Measurements from ENCODE around the gene PCDH19.

Gene PCDH19

DNA sequence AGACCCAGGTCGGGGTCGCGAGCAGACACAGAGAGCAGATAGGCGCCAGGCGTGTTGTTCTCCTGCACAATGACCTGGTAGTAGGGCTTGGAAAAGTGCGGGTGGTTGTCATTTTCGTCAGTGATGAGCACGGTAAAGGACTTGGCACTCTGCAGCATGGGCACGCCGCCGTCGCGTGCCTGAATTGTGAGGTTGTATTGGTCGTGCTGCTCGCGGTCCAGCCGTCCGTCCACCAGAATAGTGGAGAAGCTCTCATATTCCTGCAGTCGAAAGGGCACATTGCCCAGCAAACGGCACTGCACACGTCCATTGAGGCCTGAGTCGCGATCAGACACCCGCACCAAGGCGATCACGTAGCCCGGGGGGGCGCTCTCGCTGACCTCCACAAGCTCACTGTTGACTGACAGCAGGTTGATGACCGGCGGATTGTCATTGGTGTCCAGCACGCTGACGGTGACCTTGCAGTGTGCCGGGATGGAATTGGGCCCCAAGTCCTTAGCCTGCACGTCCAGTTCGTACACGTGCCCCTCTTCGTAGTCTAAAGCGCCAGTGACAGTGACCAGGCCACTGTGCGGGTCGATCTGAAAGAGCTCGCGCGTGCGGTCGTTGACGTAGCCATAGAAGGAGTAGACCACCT lies 2.8 kb downstream of the PCDH19 start:
- no peak for DNase-seq (ENCODE audit: low spot score)

DNA sequence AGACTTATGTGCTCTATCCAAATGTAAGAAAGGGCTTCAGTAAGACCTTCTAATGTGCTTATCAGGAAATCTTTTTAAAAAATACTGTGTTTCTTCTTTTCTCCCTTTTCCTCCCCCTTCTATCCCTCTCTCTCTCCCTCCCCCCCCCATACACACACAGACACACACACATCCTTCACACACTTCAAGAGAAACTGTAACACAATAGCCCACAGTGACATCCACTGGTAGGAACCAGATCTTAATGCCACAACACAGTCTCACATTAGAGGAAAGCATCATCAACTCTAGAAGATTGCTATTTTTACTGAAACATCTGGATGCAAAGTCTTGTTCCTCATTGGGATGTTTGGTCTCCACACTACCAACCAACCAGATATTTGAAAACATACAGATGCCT lies 4.6 kb downstream of the PCDH19 start:
- no peak for DNase-seq (ENCODE audit: low spot score)

DNA sequence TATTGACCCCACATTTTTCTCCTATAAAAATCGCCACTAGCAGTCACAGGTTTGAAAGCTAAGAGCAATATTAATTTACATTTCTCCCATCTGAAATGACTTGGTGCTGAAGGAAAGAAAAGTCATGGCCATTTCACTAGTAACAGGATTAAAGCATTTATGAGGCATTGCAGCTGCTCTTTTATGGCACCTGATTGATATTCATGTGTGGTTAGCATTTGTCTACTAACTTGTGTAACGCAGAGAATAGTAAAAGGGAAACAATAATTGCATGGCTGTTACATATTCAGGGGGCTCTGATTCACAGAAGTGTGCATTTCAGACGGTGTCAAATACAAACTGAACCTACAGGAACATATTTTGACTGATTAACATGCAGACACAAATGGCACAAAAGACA lies 5.2 kb downstream of the PCDH19 start:
- no peak for DNase-seq (ENCODE audit: low spot score)

DNA sequence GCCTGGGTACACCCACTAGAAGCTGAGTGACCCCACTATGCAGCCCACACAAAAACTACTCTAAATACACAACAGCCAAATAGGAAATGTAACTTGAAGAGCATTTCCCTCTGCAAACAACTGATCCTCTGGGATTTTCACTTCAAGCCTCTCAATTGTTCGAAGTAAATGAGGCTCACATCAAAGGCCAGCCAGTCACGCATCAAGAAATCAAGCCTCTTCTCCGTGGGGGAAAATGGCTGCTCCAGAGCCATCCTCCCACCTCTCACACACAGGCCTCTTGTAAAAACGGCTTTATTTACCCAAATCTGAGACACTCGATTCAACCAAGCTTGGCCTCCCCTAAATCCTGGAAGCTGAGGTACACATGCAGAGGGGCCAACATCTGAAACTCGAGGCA lies 14.3 kb downstream of the PCDH19 start:
- no peak for DNase-seq (ENCODE audit: low spot score)

DNA sequence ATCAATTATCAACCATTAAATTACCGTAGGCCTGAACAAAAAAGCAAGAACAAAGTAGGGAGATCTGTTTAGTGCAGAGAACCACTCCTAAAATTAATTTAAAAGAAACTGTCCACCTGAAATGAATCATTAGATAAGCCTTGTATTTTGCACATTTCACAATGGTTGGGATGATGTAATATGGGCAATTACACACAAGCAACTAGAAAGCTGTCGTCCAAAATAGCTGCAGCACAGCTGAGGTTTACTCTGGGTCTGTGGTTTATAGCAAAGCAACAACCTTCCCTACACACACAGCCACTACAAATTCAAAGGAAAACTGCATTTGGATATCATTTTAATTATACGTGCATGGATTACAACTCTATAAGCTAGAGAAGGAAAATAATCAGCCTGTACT lies 28.5 kb downstream of the PCDH19 start:
- no peak for DNase-seq (ENCODE audit: low spot score)

DNA sequence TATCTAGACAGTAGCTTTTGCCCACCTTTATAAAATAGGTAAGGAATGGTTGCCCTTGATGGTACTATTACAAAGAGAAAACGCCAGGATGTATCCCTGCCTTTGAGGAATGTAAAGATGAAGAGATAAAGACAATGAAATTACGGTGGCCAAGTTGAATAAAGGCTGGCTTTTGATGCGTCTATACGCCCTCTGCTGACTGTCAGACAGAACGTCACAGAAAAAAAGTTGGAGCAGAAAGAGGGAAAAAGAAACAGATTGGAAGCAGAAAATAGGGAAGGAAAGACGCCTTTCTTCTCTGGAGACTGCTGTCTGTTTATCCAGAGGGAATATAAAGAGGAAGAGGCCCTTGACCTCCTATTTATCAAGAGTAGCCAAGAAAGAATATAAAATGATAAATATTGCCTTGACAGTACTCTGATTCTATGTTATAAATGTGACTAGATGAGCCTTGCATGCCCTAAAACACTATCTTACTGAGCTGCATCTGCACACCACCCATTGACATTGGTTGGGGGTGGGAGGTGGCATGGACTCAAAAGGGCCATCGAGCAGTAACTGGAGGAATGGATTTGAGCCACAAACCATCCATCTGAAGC lies 30.6 kb downstream of the PCDH19 start:
- DNase-seq (ENCODE audit: low spot score): peak; percentile 19

DNA sequence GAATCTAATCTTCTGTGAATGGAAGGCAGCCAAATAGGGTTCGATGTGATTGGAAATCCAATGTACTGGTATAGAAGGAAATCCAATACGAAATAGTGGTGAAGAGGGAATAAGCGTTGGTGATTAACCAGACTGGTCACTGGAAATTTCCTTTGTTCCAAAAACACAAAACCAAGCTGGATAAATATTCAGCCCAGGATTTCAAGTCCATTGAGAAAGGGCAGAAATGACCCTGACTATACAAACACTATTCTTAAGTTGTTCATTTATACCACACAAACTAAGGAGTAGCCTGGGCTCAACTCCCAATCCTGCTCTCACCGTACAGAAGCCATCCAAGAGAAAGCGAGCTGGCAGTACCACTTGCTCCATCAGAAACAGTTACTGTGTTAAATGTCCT lies 32.2 kb downstream of the PCDH19 start:
- DNase-seq (ENCODE audit: low spot score): no peak

DNA sequence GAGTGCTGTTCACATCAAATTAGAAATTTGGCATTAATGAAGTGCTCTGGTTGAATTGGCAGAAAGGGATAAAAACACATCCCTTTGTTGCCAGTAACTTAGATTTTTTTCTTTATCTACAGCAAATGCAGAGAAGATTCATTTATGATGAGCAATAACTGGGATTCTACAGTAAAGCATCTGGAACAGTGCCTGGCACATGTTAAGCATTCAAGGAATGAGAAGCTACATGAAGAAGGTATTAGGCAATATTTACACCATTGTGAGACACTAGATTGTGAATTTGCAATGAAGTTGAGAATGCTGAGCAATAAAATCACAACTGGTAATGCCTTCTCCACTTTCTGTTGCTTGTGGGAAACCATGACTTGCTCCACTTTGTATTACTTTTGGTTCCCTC lies 33.5 kb downstream of the PCDH19 start:
- no peak for DNase-seq (ENCODE audit: low spot score)

DNA sequence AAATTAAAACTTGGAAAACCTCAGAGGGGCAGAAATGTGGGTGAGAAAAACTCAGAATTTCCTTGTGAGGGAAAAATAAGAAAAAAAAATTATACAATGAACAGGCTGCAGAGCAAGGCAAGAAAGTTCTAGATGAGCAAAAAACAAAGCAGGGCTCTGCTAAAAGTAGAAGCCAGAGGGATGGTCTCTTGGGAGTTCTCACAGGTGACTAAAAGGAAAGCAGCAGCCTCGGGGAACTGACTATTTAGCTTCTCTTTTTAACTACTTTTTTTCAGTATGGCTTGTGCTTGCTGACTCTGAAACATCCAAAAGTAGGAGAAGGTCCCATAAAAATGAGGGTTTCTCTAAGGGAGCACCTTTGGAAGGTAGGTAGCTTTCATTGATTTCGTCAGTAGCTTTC lies 36.4 kb downstream of the PCDH19 start:
- DNase-seq (ENCODE audit: low spot score): no peak

DNA sequence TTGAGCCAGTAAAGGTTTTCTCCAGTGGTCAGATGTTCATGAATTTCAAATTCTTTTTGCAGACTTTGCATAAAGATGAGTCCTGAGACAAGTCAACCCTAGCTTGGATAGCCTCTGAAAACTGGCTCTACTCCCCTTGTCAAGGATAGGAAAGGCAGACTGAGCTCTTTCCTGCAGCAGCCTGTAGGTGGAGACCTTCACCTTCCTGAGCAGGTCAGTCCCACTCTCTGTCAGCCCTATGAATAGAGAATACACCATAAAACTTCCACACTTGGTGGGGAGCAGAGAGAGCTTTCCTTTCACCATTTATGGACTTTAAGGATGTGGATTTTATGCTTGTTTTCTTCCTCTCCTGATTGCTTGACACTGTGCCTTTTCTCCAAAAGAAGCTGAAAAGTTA lies 41.9 kb downstream of the PCDH19 start:
- peak; percentile 28 for DNase-seq (ENCODE audit: low spot score)

DNA sequence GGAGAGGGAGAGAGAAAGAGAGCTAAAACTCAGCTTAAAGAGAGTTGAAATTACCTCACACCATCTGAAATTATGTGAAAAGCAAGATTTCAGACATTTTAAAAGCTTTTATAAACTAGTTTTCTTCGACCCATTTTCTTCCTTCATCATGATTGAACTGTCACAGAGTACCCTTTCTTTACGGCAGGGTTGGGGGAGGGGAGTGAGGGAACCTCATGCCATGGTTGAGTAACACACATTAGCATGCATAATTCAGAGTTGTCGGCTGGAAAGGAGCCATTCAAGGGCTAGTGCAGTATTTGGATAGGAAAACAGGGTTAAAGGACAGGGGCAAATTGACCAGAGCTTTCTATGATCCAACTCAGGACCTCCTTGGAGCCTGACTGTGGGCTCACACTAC lies 46.2 kb downstream of the PCDH19 start:
- no peak for DNase-seq (ENCODE audit: low spot score)

DNA sequence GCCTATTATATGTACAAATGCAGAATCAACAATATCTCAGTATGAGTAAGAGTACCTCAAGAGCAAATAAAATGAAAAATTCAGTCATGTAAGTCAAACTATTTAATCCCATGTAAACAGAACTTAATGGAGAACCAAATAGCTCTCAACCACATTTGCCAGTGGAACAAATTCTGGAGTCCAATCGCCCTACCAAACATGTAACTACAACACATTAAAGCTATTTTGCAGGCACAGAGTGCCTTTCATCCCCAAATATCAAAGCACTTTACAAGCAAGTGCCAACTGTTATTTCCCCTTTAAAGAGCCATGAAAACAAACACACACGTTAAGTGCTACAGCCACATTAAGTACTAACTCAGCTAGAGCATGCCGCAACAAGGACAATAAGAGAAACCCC lies 51.3 kb downstream of the PCDH19 start:
- DNase-seq (ENCODE audit: low spot score): no peak

DNA sequence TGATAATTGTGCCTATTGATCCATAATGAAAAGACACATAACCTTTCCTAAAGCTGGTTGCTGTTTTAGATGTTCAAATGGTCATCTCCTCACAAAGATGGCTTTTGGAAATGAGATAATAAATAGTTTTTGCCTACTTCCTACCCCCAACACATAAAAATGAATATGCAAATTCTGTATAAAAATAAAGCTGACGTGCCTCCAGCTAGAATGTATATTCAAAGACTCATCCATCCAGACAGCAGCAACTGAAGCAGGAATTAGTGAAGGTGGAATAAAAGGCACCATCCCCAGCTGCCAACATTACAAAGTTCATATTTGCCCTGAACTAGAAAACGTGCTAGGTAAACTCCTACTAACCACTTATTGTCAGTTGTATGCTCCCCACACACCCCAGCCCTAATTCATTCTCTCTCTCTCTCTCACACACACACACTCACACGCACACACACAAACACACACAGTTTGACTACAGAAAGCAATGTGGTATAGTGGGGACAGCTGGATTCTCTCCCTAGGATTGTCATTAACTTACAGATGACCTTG lies 53.6 kb downstream of the PCDH19 start:
- DNase-seq (ENCODE audit: low spot score): no peak

DNA sequence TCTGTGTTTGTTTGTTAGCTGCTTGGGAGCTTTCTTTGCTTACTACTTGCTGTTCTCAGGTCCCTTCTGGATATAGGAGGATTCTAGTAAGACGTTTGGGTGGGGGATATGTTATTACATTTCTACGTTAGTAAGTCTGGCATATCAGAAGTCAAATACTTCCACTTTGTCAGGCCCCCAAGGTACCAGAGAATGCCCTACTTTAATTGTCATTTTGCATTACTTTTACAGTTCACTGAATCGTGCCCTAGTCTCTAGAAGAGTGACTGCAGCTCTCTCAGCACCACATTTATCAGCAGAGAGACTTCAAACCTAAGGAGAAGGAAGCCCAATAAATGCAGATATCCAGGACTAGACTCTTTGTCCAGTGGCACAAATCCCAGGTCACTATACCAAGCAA lies 54.4 kb downstream of the PCDH19 start:
- no peak for DNase-seq (ENCODE audit: low spot score)

DNA sequence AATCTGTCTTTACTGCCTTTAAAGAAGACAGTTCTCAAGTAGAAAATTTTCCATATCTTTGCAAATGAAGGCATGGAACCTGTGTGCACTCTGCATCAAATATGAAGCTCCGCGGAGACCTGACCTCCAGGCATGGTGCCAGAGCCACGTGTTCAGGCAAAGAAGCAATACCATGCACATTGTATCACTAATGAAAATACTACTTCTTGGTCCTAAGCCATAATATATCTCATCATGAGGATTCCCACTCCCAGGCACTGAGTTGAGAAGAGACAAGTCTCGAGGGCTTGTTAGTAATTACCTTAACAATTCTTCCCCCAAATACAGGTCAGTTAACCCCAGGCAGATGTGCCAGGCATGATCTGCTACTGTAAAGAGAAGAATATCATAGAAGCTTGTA lies 56.7 kb downstream of the PCDH19 start:
- no peak for DNase-seq (ENCODE audit: low spot score)

DNA sequence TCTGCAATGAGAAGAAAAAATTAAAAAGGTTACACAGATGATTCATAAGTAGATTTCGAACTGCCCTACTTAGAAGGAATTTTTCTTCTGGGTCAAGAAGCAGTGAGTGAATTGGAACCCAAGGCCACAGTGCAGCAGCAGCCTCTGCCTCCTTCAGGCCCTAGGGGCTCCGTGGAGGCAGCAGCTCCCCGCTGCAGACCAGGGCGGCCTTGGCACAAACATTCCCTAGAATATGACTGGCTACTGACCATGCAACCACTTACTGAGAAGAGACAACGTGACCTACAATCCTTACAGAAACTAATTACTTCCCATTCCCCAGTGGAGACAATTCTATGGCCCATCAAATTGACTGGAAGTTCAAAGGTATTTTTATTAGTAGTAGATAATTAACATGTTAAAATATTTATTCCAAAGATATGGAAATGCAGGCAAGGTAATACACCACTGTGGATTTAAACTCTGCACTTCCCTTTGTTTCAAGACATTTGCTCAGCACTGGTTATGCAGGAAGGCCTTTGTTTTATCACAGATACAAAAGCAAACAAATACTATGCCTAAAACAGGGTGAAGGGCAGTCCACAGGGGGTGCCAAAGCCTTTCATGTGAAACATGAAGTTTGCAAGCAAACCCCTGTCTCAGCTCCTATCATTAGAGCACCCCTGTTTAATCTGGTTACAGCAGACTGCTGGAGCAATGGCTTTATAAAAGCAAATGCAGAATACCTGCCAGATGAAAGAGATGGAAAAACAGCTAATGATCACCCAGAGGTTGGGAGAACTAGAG lies 59.2 kb downstream of the PCDH19 start:
- no peak for DNase-seq (ENCODE audit: low spot score)

DNA sequence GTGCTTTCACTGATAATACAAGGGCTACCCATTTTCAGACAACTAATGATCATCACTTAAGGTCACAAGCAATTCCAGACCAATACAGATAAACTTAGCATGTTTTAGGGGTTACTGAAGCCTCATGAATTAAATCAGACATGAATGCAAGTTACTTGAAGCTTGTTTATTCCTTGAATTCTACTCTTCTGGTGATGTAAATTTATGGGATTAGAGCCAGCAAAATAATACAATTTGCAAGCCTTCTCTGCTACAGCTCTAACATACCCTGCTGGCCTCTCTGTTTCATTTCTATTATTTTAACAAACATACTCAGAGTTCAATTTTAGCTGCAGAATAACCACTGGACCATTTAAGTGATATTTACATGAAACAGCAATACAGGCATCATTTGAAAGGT lies 60.7 kb downstream of the PCDH19 start:
- DNase-seq (ENCODE audit: low spot score): no peak

DNA sequence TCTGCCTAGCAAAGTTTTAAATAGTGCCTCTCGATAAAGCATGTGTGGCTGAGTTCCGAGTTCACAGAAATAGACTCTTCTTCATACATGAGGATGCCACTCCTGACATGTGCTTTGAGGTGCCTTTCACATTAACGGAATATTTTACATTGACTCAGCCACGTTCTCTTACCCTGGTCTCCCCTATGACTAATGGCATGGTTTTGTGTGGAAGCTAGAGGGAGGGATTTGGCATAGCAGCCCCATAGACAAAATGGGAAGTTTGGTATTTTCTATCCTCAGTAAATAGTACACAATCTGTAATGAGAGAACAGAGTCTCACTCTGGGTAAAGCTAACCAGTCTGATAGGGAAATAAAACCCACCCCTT lies 68.9 kb downstream of the PCDH19 start:
- DNase-seq (ENCODE audit: low spot score): no peak

DNA sequence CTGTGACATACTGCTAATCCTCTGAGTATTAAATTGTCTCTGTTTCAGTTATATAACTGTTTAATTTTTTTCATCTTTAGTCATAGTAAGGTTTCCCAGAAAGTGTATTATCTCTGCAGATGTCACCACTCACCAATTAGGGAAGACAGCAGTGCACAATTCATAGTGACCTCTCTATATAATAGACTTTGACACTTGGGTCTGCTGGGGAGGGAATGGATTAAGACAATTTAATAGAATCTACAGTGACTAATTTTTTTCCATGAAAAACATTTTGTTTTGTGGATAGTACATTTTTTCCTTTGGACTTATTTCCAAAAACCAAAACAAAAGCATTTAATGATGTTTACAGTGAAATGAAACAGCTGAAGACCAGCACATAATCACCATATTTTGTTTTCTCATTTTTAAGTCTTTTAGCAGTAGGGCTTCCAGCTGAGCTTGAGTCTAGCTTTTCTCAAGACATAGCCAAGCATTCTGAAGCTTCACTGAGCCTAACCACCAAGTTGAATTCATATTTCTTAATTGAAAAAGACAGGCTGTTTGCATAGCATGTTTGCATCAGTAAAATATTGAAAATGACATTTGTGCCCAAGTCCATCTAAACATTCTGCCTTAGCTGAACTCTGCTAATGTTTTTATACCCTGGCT lies 69.5 kb downstream of the PCDH19 start:
- DNase-seq (ENCODE audit: low spot score): no peak

DNA sequence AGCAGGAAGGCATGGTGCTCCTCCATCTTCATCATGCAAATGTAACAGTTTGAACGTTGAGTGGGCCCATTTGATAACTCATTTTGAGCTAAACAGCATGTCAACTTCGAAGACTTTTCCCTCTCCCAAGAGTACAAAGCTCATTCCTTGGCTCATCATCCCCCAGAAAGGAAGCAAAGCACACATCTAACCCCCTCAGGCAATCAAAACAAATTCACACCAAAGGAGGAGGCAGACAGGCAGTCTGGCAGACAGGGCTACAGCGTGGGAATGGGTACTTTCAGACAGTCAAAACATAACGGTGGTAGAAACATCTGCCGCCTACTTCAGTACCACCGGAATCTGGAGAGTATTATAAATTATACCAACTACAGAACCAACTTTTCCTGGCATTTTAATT lies 81.7 kb downstream of the PCDH19 start:
- no peak for DNase-seq (ENCODE audit: low spot score)

DNA sequence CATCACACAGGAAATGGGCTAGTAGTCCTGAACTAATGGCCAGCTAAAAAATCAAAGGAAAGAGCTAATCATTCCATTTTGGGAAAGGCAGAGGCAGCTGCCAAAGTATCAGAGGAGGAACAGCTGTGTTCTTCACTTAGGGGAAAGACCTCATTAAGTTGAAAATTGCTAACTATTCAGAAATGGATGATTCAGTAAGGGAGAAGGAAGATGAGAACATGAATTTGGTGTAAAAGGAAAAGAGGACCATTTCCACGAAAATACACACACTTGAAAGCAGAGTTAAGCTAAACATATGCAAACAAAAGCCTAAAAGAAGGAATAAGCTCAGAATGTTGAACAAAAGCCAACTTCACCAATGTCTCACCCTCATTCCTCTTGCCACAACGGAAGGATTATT lies 90.4 kb downstream of the PCDH19 start:
- no peak for DNase-seq (ENCODE audit: low spot score)

DNA sequence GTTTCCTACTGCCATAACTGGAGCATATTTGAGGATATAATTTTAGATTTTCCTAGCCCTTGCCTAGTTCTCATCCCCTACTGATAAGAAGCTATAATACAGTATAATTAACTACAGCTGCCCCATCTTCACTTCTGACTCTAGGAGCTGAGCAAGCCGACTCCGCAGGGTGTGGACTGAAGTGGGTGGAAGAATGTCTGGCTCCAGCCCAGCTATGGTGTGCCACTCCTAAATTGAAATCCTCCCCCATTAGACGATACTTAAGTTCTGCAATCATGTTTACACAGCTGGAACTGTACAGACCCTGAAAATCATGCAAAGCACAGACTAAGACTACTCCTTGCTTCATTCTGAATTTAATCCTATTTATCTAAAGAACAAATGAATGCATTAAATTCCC lies 93.1 kb downstream of the PCDH19 start:
- no peak for DNase-seq (ENCODE audit: low spot score)

DNA sequence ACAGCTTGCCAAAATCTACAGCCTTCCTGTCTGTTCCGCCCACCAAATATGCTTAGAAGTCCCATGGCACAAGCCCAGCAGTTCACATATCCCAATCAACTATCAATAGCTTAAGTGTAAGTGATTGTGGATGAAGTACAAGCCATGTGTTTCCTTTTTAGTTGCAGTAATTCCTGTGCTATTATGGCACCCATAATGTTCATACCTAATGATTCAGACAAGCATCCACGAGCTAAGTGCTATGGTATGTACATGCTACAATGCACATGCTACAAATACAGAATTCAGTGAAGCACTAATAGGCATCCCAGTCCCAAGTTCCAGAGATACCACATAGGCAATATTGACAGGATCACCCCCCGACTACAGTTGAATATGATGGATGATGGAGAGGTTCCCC lies 94.5 kb downstream of the PCDH19 start:
- DNase-seq (ENCODE audit: low spot score): no peak

All from COLO829 (cell line).